Fibroblast of skin of right quadriceps (primary cell): ENCODE measurements around the gene RNASE1.

Experiments
- DNase-seq: peaks from one replicate; pipeline ENCODE4 v3.0.0-alpha.2; 2013

The RNASE1 gene

GRCh38 chr14:20807304-20808161 lies 4.9 kb upstream of the RNASE1 start:
- DNase-seq = no peak

GRCh38 chr14:20805485-20805884 lies 2.8 kb upstream of the RNASE1 start:
- no peak for DNase-seq

GRCh38 chr14:20803223-20803622 lies 579 bp upstream of the RNASE1 start:
- DNase-seq = no peak

- DNase-seq = no peak
Observed at GRCh38 chr14:20801726-20802125, 918 bp downstream of the RNASE1 start.

GRCh38 chr14:20799892-20800544 lies 2.6 kb downstream of the RNASE1 start:
- DNase-seq = no peak

GRCh38 chr14:20799456-20799891 lies 3.2 kb downstream of the RNASE1 start:
- DNase-seq = no peak

- no peak for DNase-seq
Observed at GRCh38 chr14:20798932-20799331, 3.7 kb downstream of the RNASE1 start.

- DNase-seq = no peak
Observed at GRCh38 chr14:20798318-20798717, 4.3 kb downstream of the RNASE1 start.

- no peak for DNase-seq
Observed at GRCh38 chr14:20797164-20797563, 5.5 kb downstream of the RNASE1 start.

- no peak for DNase-seq
Observed at GRCh38 chr14:20794644-20795369, 7.8 kb downstream of the RNASE1 start.

- no peak for DNase-seq
Observed at GRCh38 chr14:20792556-20792955, 10.1 kb downstream of the RNASE1 start.

- DNase-seq = no peak
Observed at GRCh38 chr14:20791597-20791996, 11.0 kb downstream of the RNASE1 start.

GRCh38 chr14:20791187-20791586 lies 11.5 kb downstream of the RNASE1 start:
- no peak for DNase-seq

- DNase-seq = no peak
Observed at GRCh38 chr14:20790464-20791116, 12.1 kb downstream of the RNASE1 start.

GRCh38 chr14:20789230-20789813 lies 13.3 kb downstream of the RNASE1 start:
- DNase-seq = no peak

GRCh38 chr14:20787025-20787424 lies 15.6 kb downstream of the RNASE1 start:
- no peak for DNase-seq

- DNase-seq = no peak
Observed at GRCh38 chr14:20782280-20782890, 20.3 kb downstream of the RNASE1 start.

- no peak for DNase-seq
Observed at GRCh38 chr14:20781803-20782202, 20.8 kb downstream of the RNASE1 start.

- no peak for DNase-seq
Observed at GRCh38 chr14:20775901-20776300, 26.7 kb downstream of the RNASE1 start.

GRCh38 chr14:20775043-20775442 lies 27.6 kb downstream of the RNASE1 start:
- DNase-seq = no peak

- DNase-seq = no peak
Observed at GRCh38 chr14:20774258-20774824, 28.3 kb downstream of the RNASE1 start.

- DNase-seq = no peak
Observed at GRCh38 chr14:20772650-20773049, 30.0 kb downstream of the RNASE1 start.
